Transverse colon (tissue), 4 donors: Measurements from ENCODE around the gene CBFA2T2.

Experiments used
- EP300 ChIP-seq: sonication (generic); formaldehyde crosslinking; IDR thresholded peaks from one replicate; pipeline ENCODE4 v1.6.1; 2017; ENCODE audit warnings: antibody characterized with exemption, low read depth
- POLR2A ChIP-seq: fragments of 450-650 bp; IDR thresholded peaks from one replicate; pipeline ENCODE4 v1.6.1; 2016; ENCODE audit warnings: antibody characterized with exemption, mild to moderate bottlenecking, moderate library complexity
- POLR2AphosphoS5 ChIP-seq, 3 donors: sonication (generic); formaldehyde crosslinking; IDR thresholded peaks; one replicate each; pipeline ENCODE4 v1.6.1; 2016; ENCODE audit warnings: antibody characterized with exemption in 3 of 3
- TF ChIP-seq, protein P1 (sequence below), 5 experiments: fragments of 200-600 bp in 3 of 5; fragments of 450-650 bp in 2 of 5; sonication (generic) in 3 of 5; IDR thresholded peaks; 1 replicate in 2 of 5; 2 replicates in 3 of 5; pipeline ENCODE4 v1.5.1; 2016 to 2017; ENCODE audit warnings: antibody characterized with exemption in 5 of 5, inconsistent platforms in 3 of 5, mild to moderate bottlenecking in 2 of 5, moderate library complexity in 1 of 5

DNA sequence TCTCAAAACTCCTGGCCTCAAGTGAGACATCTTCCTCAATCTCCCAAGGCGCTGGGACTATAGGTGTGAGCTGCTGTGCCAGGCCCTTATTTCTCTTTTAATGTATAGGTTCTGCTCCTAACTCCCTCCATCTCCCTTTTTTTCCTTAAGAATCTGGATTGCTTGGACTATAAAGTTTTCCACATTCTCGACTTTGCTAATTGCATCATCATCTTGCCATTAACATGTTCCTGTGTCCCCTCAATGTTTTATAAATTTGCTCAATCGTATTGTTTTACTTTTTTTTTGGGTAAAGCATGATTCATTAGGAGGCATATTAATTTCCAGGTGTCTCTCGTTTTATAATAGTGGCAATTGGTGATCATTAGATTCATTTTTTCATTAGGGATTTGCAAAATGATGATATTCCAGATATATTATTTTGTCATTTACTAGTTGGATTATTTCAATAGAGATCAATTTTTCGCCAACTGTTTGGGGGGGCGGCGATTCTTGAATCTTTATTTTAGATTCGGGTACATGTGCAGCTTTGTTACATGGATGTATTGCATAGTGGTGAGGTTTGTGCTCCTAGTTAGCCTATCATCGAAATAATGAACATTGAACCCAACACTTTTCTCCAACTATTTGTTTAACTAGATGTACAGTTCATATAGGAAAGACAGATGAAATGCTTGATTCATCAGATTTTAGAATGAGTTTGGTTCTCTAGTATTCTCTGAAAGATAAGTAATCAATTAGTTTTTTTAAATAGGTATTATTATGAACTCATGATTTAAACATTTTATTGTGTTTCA is 68.7 kb downstream of the CBFA2T2 start:
- TF ChIP-seq, protein P1, sequence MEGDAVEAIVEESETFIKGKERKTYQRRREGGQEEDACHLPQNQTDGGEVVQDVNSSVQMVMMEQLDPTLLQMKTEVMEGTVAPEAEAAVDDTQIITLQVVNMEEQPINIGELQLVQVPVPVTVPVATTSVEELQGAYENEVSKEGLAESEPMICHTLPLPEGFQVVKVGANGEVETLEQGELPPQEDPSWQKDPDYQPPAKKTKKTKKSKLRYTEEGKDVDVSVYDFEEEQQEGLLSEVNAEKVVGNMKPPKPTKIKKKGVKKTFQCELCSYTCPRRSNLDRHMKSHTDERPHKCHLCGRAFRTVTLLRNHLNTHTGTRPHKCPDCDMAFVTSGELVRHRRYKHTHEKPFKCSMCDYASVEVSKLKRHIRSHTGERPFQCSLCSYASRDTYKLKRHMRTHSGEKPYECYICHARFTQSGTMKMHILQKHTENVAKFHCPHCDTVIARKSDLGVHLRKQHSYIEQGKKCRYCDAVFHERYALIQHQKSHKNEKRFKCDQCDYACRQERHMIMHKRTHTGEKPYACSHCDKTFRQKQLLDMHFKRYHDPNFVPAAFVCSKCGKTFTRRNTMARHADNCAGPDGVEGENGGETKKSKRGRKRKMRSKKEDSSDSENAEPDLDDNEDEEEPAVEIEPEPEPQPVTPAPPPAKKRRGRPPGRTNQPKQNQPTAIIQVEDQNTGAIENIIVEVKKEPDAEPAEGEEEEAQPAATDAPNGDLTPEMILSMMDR (IDR thresholded peaks at IDR 0.05) = no peak
- TF ChIP-seq POLR2A (no peak), POLR2AphosphoS5 (IDR thresholded peaks at IDR 0.05) (no peak), EP300 (no peak)
